ENCODE data around the gene PODXL2. TPM values are rescaled to one million over a fixed set of nuclear protein-coding genes. Genes with fewer than 3 reads are reported as not detected.

Gene PODXL2
- total RNA-seq, 1 donor = 0.86 TPM

- no peak for TF ChIP-seq CTCF (IDR thresholded peaks at IDR 0.05; ENCODE audit: insufficient read depth, low read depth, low read length)
- DNase-seq (ENCODE audit: low read depth) = no peak
- H3K4me3 ChIP-seq (ENCODE audit: low read depth, low read length) = no peak overlapping the region
These were observed 22.7 kb upstream of the PODXL2 start for GRCh38 chr3:127606086-127606805.

GRCh38 chr3:127606981-127607595 lies 21.9 kb upstream of the PODXL2 start:
- TF ChIP-seq CTCF (IDR thresholded peaks at IDR 0.05; ENCODE audit: insufficient read depth, low read depth, low read length) = no peak
- DNase-seq (ENCODE audit: low read depth) = no peak
- no peak overlapping the region for H3K4me3 ChIP-seq (ENCODE audit: low read depth, low read length)

- H3K4me3 ChIP-seq (ENCODE audit: low read depth, low read length) = no peak overlapping the region
- no peak for DNase-seq (ENCODE audit: low read depth)
- TF ChIP-seq CTCF (IDR thresholded peaks at IDR 0.05; ENCODE audit: insufficient read depth, low read depth, low read length) = no peak
These were observed 21.2 kb upstream of the PODXL2 start for GRCh38 chr3:127607675-127608361.

- no peak overlapping the region for H3K4me3 ChIP-seq (ENCODE audit: low read depth, low read length)
- no peak for DNase-seq (ENCODE audit: low read depth)
- TF ChIP-seq CTCF (IDR thresholded peaks at IDR 0.05; ENCODE audit: insufficient read depth, low read depth, low read length) = no peak
These were observed 20.6 kb upstream of the PODXL2 start for GRCh38 chr3:127608362-127608718.

- no peak overlapping the region for H3K4me3 ChIP-seq (ENCODE audit: low read depth, low read length)
- no peak for DNase-seq (ENCODE audit: low read depth)
- TF ChIP-seq CTCF (IDR thresholded peaks at IDR 0.05; ENCODE audit: insufficient read depth, low read depth, low read length) = no peak
These were observed 18.9 kb upstream of the PODXL2 start for GRCh38 chr3:127610105-127610504.

- H3K4me3 ChIP-seq (ENCODE audit: low read depth, low read length) = no peak overlapping the region
- no peak for DNase-seq (ENCODE audit: low read depth)
- no peak for TF ChIP-seq CTCF (IDR thresholded peaks at IDR 0.05; ENCODE audit: insufficient read depth, low read depth, low read length)
These were observed 17.7 kb upstream of the PODXL2 start for GRCh38 chr3:127611251-127611650.

Measured in fibroblast of villous mesenchyme (primary cell).